ENCODE measurements around the gene OR6N1.

Gene OR6N1

DNA sequence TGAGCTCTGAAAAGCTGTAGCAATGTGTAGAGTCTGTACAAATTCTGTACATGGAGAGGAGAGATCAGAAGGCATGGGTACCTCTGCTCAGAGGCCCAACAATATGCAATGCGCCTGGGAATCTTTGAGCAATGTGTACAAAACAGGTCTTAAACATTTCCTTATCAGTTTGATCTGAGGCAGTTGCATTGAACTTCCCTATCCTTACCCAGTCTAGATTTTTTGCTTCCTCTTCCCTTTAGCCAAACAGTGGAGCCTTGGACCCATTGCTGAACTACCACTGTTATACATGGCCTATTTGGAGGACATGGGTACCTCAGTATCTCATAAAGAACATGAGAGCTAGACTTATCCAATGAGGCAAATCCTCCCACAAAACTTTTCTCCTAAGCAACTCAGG, 46.6 kb upstream of the OR6N1 start:
- TF ChIP-seq FOXM1 (IDR thresholded peaks at IDR 0.05; ENCODE audit: borderline replicate concordance, low read depth) (no peak), CREB1 (IDR thresholded peaks at IDR 0.05; ENCODE audit: low read depth) (no peak)

GRCh38 chr1:158814970-158815369, 43.0 kb upstream of the OR6N1 start:
- TF ChIP-seq TAF1 (IDR thresholded peaks at IDR 0.05; ENCODE audit: low read depth): no peak
- no peak for TF ChIP-seq EGR1 (IDR thresholded peaks at IDR 0.05)
- no peak for TF ChIP-seq EP300 (IDR thresholded peaks at IDR 0.05; ENCODE audit: borderline replicate concordance)
- no peak for TF ChIP-seq NFIC (IDR thresholded peaks at IDR 0.05)
- TF ChIP-seq CREB1 (IDR thresholded peaks at IDR 0.05; ENCODE audit: low read depth): no peak
- TF ChIP-seq, protein P1, sequence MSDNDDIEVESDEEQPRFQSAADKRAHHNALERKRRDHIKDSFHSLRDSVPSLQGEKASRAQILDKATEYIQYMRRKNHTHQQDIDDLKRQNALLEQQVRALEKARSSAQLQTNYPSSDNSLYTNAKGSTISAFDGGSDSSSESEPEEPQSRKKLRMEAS (IDR thresholded peaks at IDR 0.05): no peak
- TF ChIP-seq CEBPB (IDR thresholded peaks at IDR 0.05): no peak
- TF ChIP-seq TCF12 (IDR thresholded peaks at IDR 0.05; ENCODE audit: low read depth): no peak
- no peak for TF ChIP-seq FOXM1 (IDR thresholded peaks at IDR 0.05; ENCODE audit: borderline replicate concordance, low read depth)
- TF ChIP-seq, protein P2, sequence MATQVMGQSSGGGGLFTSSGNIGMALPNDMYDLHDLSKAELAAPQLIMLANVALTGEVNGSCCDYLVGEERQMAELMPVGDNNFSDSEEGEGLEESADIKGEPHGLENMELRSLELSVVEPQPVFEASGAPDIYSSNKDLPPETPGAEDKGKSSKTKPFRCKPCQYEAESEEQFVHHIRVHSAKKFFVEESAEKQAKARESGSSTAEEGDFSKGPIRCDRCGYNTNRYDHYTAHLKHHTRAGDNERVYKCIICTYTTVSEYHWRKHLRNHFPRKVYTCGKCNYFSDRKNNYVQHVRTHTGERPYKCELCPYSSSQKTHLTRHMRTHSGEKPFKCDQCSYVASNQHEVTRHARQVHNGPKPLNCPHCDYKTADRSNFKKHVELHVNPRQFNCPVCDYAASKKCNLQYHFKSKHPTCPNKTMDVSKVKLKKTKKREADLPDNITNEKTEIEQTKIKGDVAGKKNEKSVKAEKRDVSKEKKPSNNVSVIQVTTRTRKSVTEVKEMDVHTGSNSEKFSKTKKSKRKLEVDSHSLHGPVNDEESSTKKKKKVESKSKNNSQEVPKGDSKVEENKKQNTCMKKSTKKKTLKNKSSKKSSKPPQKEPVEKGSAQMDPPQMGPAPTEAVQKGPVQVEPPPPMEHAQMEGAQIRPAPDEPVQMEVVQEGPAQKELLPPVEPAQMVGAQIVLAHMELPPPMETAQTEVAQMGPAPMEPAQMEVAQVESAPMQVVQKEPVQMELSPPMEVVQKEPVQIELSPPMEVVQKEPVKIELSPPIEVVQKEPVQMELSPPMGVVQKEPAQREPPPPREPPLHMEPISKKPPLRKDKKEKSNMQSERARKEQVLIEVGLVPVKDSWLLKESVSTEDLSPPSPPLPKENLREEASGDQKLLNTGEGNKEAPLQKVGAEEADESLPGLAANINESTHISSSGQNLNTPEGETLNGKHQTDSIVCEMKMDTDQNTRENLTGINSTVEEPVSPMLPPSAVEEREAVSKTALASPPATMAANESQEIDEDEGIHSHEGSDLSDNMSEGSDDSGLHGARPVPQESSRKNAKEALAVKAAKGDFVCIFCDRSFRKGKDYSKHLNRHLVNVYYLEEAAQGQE (IDR thresholded peaks at IDR 0.05; ENCODE audit: low read depth): no peak
- TF ChIP-seq, protein P3, sequence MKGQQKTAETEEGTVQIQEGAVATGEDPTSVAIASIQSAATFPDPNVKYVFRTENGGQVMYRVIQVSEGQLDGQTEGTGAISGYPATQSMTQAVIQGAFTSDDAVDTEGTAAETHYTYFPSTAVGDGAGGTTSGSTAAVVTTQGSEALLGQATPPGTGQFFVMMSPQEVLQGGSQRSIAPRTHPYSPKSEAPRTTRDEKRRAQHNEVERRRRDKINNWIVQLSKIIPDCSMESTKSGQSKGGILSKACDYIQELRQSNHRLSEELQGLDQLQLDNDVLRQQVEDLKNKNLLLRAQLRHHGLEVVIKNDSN (IDR thresholded peaks at IDR 0.05): no peak
- TF ChIP-seq TEAD4 (IDR thresholded peaks at IDR 0.05): no peak
- TF ChIP-seq ZBTB7A (IDR thresholded peaks at IDR 0.05; ENCODE audit: low read depth): no peak
- TF ChIP-seq YY1 (IDR thresholded peaks at IDR 0.05; ENCODE audit: low read depth): no peak

DNA sequence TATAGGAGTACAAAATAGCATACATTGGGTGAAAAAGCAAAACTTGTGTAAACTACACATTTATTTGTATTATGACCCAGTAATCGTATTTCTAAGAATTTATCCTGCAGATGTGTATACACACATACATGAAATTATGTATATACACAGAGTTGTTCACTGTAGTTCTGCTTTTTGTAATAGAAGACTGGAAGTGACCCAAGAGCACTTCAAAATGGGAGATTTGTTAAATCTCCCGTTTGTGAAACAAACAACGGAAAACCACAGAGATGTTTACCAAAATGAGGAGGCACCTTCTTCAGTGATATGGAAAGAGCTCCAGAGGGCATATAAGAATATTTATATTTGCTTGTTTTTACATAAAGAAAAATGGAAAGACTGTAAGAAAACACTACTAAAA, 41.2 kb upstream of the OR6N1 start:
- TF ChIP-seq EGR1 (IDR thresholded peaks at IDR 0.05) (no peak), FOXM1 (IDR thresholded peaks at IDR 0.05; ENCODE audit: borderline replicate concordance, low read depth) (no peak), YY1 (IDR thresholded peaks at IDR 0.05; ENCODE audit: low read depth) (no peak), TCF12 (IDR thresholded peaks at IDR 0.05; ENCODE audit: low read depth) (no peak), RAD21 (IDR thresholded peaks at IDR 0.05; ENCODE audit: low read depth) (no peak), TAF1 (IDR thresholded peaks at IDR 0.05; ENCODE audit: low read depth) (no peak), ZBTB7A (IDR thresholded peaks at IDR 0.05; ENCODE audit: low read depth) (no peak), TEAD4 (IDR thresholded peaks at IDR 0.05) (no peak), NFIC (IDR thresholded peaks at IDR 0.05) (no peak)
- TF ChIP-seq, protein P1 (IDR thresholded peaks at IDR 0.05): no peak
- TF ChIP-seq, protein P2 (IDR thresholded peaks at IDR 0.05; ENCODE audit: low read depth): no peak
- TF ChIP-seq, protein P3 (IDR thresholded peaks at IDR 0.05): no peak

DNA sequence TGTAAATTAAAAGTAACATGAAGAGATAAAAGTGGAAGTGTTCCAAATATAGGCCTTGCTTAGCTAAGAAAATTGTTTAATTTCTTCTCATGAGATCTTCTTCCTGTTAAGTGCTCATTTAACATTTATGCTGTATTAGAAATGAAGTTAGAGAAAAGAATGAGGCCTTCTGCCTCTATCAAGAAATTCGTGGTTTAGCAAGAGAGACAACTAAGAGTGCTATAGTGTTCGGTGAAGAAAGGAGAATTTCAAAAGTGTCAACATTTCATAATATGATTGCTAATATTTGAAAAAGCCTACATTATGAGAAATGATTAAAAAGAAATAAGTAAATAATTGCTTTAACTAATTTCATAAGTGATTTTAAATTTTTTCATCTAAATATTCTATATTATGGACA, 40.3 kb upstream of the OR6N1 start:
- TF ChIP-seq TEAD4 (IDR thresholded peaks at IDR 0.05): no peak
- TF ChIP-seq, protein P3 (IDR thresholded peaks at IDR 0.05): no peak
- TF ChIP-seq, protein P2 (IDR thresholded peaks at IDR 0.05; ENCODE audit: low read depth): no peak
- no peak for TF ChIP-seq RAD21 (IDR thresholded peaks at IDR 0.05; ENCODE audit: low read depth)
- no peak for TF ChIP-seq NFIC (IDR thresholded peaks at IDR 0.05)
- TF ChIP-seq TCF12 (IDR thresholded peaks at IDR 0.05; ENCODE audit: low read depth): no peak
- TF ChIP-seq CEBPB (IDR thresholded peaks at IDR 0.05): no peak
- TF ChIP-seq ZBTB7A (IDR thresholded peaks at IDR 0.05; ENCODE audit: low read depth): no peak
- TF ChIP-seq, protein P1 (IDR thresholded peaks at IDR 0.05): no peak
- TF ChIP-seq YY1 (IDR thresholded peaks at IDR 0.05; ENCODE audit: low read depth): no peak
- TF ChIP-seq EGR1 (IDR thresholded peaks at IDR 0.05): no peak
- no peak for TF ChIP-seq TAF1 (IDR thresholded peaks at IDR 0.05; ENCODE audit: low read depth)
- no peak for TF ChIP-seq FOXM1 (IDR thresholded peaks at IDR 0.05; ENCODE audit: borderline replicate concordance, low read depth)
